Tibial nerve (tissue), 4 donors: ENCODE data around the gene SLC17A7.

Experiments
- CTCF ChIP-seq, 5 experiments: fragments of 200-600 bp in 3 of 5; fragments of 450-650 bp in 2 of 5; sonication (generic) in 3 of 5; IDR thresholded peaks; one replicate each; pipeline ENCODE4 v1.5.1; 2016 to 2019; ENCODE audit warnings: antibody characterized with exemption in 5 of 5, mild to moderate bottlenecking in 3 of 5, moderate library complexity in 2 of 5
- EP300 ChIP-seq, 2 donors: sonication (generic); formaldehyde crosslinking; IDR thresholded peaks; one replicate each; pipeline ENCODE4 v1.6.1; 2017; ENCODE audit warnings: antibody characterized with exemption in 2 of 2, mild to moderate bottlenecking in 1 of 2
- POLR2A ChIP-seq, 2 donors: fragments of 450-650 bp; IDR thresholded peaks; one replicate each; pipeline ENCODE4 v1.6.1; 2017; ENCODE audit warnings: antibody characterized with exemption in 2 of 2, mild to moderate bottlenecking in 2 of 2, moderate library complexity in 2 of 2

- TF ChIP-seq POLR2A (IDR thresholded peaks at IDR 0.05), result no peak
- no peak for TF ChIP-seq EP300 (IDR thresholded peaks at IDR 0.05)
- no peak for TF ChIP-seq CTCF (IDR thresholded peaks at IDR 0.05)
These were observed 57.7 kb downstream of the SLC17A7 start for GRCh38 chr19:49383599-49383998.
